Esophagus squamous epithelium (tissue), 4 donors: ENCODE measurements around the gene GCK.

Experiments used
- POLR2A ChIP-seq, 4 donors: fragments of 450-650 bp; IDR thresholded peaks; one replicate each; pipeline ENCODE4 v1.6.1; 2017; ENCODE audit warnings: antibody characterized with exemption in 4 of 4, mild to moderate bottlenecking in 4 of 4, moderate library complexity in 3 of 4
- TF ChIP-seq, protein P1 (sequence below), 6 experiments: fragments of 450-650 bp in 4 of 6; fragments of 200-600 bp in 2 of 6; sonication (generic) in 2 of 6; IDR thresholded peaks; one replicate each; pipeline ENCODE4 v1.5.1; 2016 to 2019; ENCODE audit warnings: antibody characterized with exemption in 6 of 6, mild to moderate bottlenecking in 4 of 6, moderate library complexity in 4 of 6

DNA sequence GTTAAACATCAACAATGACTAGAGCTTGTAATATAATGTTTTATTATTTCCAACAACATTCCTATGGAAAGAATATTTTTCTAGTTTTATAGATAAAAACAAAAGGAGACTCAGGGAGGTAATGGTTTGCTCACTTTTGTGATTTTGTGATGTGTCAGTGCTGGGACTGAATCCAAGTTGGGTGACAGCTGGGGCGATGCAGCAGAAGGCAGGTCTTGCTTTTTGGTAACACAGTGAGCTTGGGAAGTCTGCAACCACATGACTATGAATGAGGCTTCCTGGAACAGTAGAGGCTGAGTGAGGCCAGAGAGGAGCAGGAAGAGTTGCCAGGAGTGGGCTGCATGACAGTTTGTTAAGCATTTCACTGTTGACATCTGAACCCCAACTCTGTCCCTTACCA is 6.7 kb upstream of the GCK start:
- TF ChIP-seq, protein P1, sequence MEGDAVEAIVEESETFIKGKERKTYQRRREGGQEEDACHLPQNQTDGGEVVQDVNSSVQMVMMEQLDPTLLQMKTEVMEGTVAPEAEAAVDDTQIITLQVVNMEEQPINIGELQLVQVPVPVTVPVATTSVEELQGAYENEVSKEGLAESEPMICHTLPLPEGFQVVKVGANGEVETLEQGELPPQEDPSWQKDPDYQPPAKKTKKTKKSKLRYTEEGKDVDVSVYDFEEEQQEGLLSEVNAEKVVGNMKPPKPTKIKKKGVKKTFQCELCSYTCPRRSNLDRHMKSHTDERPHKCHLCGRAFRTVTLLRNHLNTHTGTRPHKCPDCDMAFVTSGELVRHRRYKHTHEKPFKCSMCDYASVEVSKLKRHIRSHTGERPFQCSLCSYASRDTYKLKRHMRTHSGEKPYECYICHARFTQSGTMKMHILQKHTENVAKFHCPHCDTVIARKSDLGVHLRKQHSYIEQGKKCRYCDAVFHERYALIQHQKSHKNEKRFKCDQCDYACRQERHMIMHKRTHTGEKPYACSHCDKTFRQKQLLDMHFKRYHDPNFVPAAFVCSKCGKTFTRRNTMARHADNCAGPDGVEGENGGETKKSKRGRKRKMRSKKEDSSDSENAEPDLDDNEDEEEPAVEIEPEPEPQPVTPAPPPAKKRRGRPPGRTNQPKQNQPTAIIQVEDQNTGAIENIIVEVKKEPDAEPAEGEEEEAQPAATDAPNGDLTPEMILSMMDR (IDR thresholded peaks at IDR 0.05) = no peak
- TF ChIP-seq POLR2A (IDR thresholded peaks at IDR 0.05) = no peak
